ENCODE data around the gene ZNF597.

- TF ChIP-seq CTCF (IDR thresholded peaks at IDR 0.05) (no peak), POLR2A (IDR thresholded peaks at IDR 0.05) (no peak)
These were observed 15.6 kb upstream of the ZNF597 start for GRCh38 chr16:3458852-3459361.

Measured in lower leg skin (tissue), 3 donors.